Natural killer cell (primary cell): ENCODE results near the gene SLC12A4. TPM values are rescaled to one million over a fixed set of nuclear protein-coding genes. Genes with fewer than 3 reads are reported as not detected.

Source experiments
- ATAC-seq, 3 donors: fragments of 150-1000 bp in 2 of 3; fragments of 200-7000 bp in 1 of 3; cut with Tn5 transposase; 1 replicate in 1 of 3; 2 replicates in 2 of 3; pipeline ENCODE4 v1.10.0; 2021; ENCODE audit warnings: mild to moderate bottlenecking in 2 of 3, moderate library complexity in 2 of 3
- DNase-seq, 2 donors: peaks; one replicate each; pipeline versions ENCODE4 v3.0.0 to v3.0.0-alpha.2; 2013 to 2021; ENCODE audit warnings: mixed read lengths in 1 of 2
- H3K27ac ChIP-seq: one replicate; pipeline ENCODE4 v1.5.1; 2013; ENCODE audit warnings: mild to moderate bottlenecking, low read length
- H3K27me3 ChIP-seq: one replicate; pipeline ENCODE4 v1.6.1; 2013; ENCODE audit warnings: low read length; ENCODE audit not compliant: control insufficient read depth, insufficient read depth
- H3K36me3 ChIP-seq: one replicate; pipeline ENCODE4 v1.6.1; 2013; ENCODE audit warnings: low read length; ENCODE audit not compliant: control insufficient read depth, insufficient read depth
- H3K4me1 ChIP-seq: one replicate; pipeline ENCODE4 v1.6.1; 2013; ENCODE audit warnings: low read length; ENCODE audit not compliant: control insufficient read depth, insufficient read depth
- H3K4me3 ChIP-seq: one replicate; pipeline ENCODE4 v1.5.1; 2013; ENCODE audit warnings: low read length
- H3K9me3 ChIP-seq: one replicate; pipeline ENCODE4 v1.6.1; 2013; ENCODE audit warnings: low read length; ENCODE audit not compliant: control insufficient read depth, insufficient read depth
- H3K27ac Mint-ChIP-seq, 2 donors: one replicate each; pipeline ENCODE4 v1.8.0; 2022; ENCODE audit warnings: mild to moderate bottlenecking in 2 of 2, mixed read lengths in 2 of 2, moderate library complexity in 1 of 2
- H3K27me3 Mint-ChIP-seq, 2 donors: one replicate each; pipeline ENCODE4 v1.8.0; 2022; ENCODE audit warnings: low read depth in 2 of 2, mixed read lengths in 2 of 2
- H3K36me3 Mint-ChIP-seq: one replicate; pipeline ENCODE4 v1.8.0; 2022; ENCODE audit warnings: mixed read lengths
- H3K4me1 Mint-ChIP-seq, 2 donors: one replicate each; pipeline ENCODE4 v1.8.0; 2022; ENCODE audit warnings: mixed read lengths in 2 of 2
- H3K4me3 Mint-ChIP-seq: one replicate; pipeline ENCODE4 v1.8.0; 2022; ENCODE audit warnings: mild to moderate bottlenecking, moderate library complexity, mixed read lengths
- H3K9me3 Mint-ChIP-seq, 2 donors: one replicate each; pipeline ENCODE4 v1.8.0; 2022; ENCODE audit warnings: mixed read lengths in 2 of 2
- CTCF ChIP-seq: fragments of 200-600 bp; IDR thresholded peaks from one replicate; pipeline ENCODE4 v1.8.0; 2022; ENCODE audit warnings: antibody characterized with exemption
- WGBS: methylation state at CpG from one replicate; pipeline ENCODE4 v1.1.7; 2013; ENCODE audit warnings: missing lambda C conversion rate; ENCODE audit not compliant: insufficient coverage; 5-methylcytosine and 5-hydroxymethylcytosine counted together
- intact Hi-C: fragments of 100-400 bp; cut with micrococcal nuclease; formaldehyde crosslinking; loops from one replicate; pipeline ENCODE4 v1.14.2; 2022
- total RNA-seq, 4 donors: library from RNA; stranded (reverse); fragments of 120-200 nt in 1 of 4; gene quantifications; one replicate each; pipeline versions ENCODE4 v1.2.3 to v1.2.4, GENCODE V29; 2013 to 2022

The SLC12A4 gene
- total RNA-seq, 3 donors from 2014 or later (not counting 1 experiment from before 2014, with no cell fraction given), result 30.0 to 47.0 (median 30.5) TPM

DNA sequence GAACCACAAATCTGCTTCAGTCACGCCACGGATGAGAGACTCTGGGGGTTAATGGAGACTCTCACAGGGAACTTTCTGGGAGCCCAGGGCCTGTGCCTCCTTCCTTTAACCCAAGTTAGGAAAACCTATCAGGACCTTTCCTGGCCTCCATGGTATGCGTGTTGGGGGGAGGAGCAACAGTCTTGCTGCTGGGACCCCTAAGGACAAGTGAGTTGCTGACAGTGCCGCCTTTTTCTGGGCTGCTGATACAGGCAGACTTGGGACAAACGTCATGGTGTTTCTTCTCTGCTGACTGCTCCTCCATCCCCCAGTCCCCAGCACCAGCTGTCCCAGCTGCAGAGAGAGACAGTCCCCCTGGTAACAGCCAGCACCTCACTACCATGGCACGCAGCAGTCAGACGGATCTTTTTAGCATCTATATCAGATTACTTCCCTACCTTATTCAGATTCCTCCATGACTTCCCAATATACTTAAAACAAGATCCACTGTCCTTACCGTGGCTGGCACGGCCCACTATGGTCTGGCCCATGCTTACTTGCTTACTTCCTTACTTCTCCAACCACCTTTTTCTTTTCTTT lies 40.8 kb upstream of the SLC12A4 start:
- H3K27me3 ChIP-seq, result no peaks in the 10 kb centered on the region
- H3K27ac Mint-ChIP-seq, result peak overlapping the region in 1 of 2 donors; percentile 56
- no peak for DNase-seq
- H3K4me1 Mint-ChIP-seq, result peaks cover 33 to 37% of the 10 kb centered on the region in 2 donors
- WGBS, result 90% methylated on average over 9 of the region's 9 CpGs
- no peak overlapping the region for H3K27ac ChIP-seq
- H3K9me3 ChIP-seq, result no peaks in the 10 kb centered on the region
- no peak for ATAC-seq
- intact Hi-C loops, result no loop called here
- H3K9me3 Mint-ChIP-seq, result no peaks in the 10 kb centered on the region
- no peaks in the 10 kb centered on the region for H3K36me3 Mint-ChIP-seq
- no peak overlapping the region for H3K4me3 Mint-ChIP-seq
- H3K4me3 ChIP-seq, result no peak overlapping the region
- no peaks in the 10 kb centered on the region for H3K36me3 ChIP-seq
- peaks cover 47% of the 10 kb centered on the region for H3K4me1 ChIP-seq
- TF ChIP-seq CTCF, result no peak
- no peaks in the 10 kb centered on the region for H3K27me3 Mint-ChIP-seq

- no peaks in the 10 kb centered on the region for H3K9me3 Mint-ChIP-seq
- no peak overlapping the region for H3K4me3 ChIP-seq
- 6% methylated on average over 6 of the region's 6 CpGs for WGBS
- DNase-seq (peak; percentile 53 to 78), ATAC-seq (peak; percentile 96 to 99 (median 98))
- no peaks in the 10 kb centered on the region for H3K9me3 ChIP-seq
- intact Hi-C loops, result no loop called here
- H3K27ac ChIP-seq, result peak overlapping the region; percentile 86
- H3K27ac Mint-ChIP-seq, result peak overlapping the region; percentile 92 to 94
- no peaks in the 10 kb centered on the region for H3K36me3 ChIP-seq
- peaks cover 40% of the 10 kb centered on the region for H3K4me1 ChIP-seq
- no peaks in the 10 kb centered on the region for H3K27me3 Mint-ChIP-seq
- H3K4me1 Mint-ChIP-seq, result peaks cover 21 to 24% of the 10 kb centered on the region in 2 donors
- no peaks in the 10 kb centered on the region for H3K36me3 Mint-ChIP-seq
- no peak for TF ChIP-seq CTCF
- H3K27me3 ChIP-seq, result no peaks in the 10 kb centered on the region
- H3K4me3 Mint-ChIP-seq, result peak overlapping the region; percentile 64
Observed at GRCh38 chr16:68005786-68006286, 37.4 kb upstream of the SLC12A4 start.

- WGBS, result 89% methylated on average over 6 of the region's 9 CpGs
- intact Hi-C loops, result no loop called here
- H3K27me3 Mint-ChIP-seq, result no peaks in the 10 kb centered on the region
- no peak overlapping the region for H3K4me3 ChIP-seq
- H3K36me3 ChIP-seq, result no peaks in the 10 kb centered on the region
- no peak overlapping the region for H3K4me3 Mint-ChIP-seq
- TF ChIP-seq CTCF, result no peak
- H3K27ac ChIP-seq, result peak overlapping the region; percentile 86
- peak overlapping the region; percentile 92 to 94 for H3K27ac Mint-ChIP-seq
- no peak for DNase-seq
- no peaks in the 10 kb centered on the region for H3K9me3 ChIP-seq
- H3K36me3 Mint-ChIP-seq, result no peaks in the 10 kb centered on the region
- H3K9me3 Mint-ChIP-seq, result no peaks in the 10 kb centered on the region
- no peak for ATAC-seq
- H3K4me1 ChIP-seq, result peaks cover 46% of the 10 kb centered on the region
- H3K4me1 Mint-ChIP-seq, result peaks cover 26 to 29% of the 10 kb centered on the region in 2 donors
- no peaks in the 10 kb centered on the region for H3K27me3 ChIP-seq
Observed at GRCh38 chr16:68005211-68005610, 36.8 kb upstream of the SLC12A4 start.

- peaks cover 4% of the 10 kb centered on the region for H3K9me3 ChIP-seq
- DNase-seq (no peak), ATAC-seq (no peak)
- H3K27me3 Mint-ChIP-seq, result no peaks in the 10 kb centered on the region
- TF ChIP-seq CTCF, result no peak
- intact Hi-C loops, result no loop called here
- no peak overlapping the region for H3K4me3 ChIP-seq
- no peaks in the 10 kb centered on the region for H3K36me3 ChIP-seq
- H3K4me3 Mint-ChIP-seq, result no peak overlapping the region
- no peak overlapping the region for H3K27ac ChIP-seq
- H3K4me1 ChIP-seq, result peaks cover 68% of the 10 kb centered on the region
- WGBS, result 87% methylated on average over 3 of the region's 4 CpGs
- H3K27ac Mint-ChIP-seq, result peak overlapping the region in 1 of 2 donors; percentile 36
- no peaks in the 10 kb centered on the region for H3K9me3 Mint-ChIP-seq
- H3K4me1 Mint-ChIP-seq, result peaks cover 42% of the 10 kb centered on the region in 2 donors
- H3K27me3 ChIP-seq, result no peaks in the 10 kb centered on the region
- no peaks in the 10 kb centered on the region for H3K36me3 Mint-ChIP-seq
Observed at GRCh38 chr16:68003031-68003430, 34.6 kb upstream of the SLC12A4 start.
